ENCODE data around the gene CNGA1.

The CNGA1 gene

DNA sequence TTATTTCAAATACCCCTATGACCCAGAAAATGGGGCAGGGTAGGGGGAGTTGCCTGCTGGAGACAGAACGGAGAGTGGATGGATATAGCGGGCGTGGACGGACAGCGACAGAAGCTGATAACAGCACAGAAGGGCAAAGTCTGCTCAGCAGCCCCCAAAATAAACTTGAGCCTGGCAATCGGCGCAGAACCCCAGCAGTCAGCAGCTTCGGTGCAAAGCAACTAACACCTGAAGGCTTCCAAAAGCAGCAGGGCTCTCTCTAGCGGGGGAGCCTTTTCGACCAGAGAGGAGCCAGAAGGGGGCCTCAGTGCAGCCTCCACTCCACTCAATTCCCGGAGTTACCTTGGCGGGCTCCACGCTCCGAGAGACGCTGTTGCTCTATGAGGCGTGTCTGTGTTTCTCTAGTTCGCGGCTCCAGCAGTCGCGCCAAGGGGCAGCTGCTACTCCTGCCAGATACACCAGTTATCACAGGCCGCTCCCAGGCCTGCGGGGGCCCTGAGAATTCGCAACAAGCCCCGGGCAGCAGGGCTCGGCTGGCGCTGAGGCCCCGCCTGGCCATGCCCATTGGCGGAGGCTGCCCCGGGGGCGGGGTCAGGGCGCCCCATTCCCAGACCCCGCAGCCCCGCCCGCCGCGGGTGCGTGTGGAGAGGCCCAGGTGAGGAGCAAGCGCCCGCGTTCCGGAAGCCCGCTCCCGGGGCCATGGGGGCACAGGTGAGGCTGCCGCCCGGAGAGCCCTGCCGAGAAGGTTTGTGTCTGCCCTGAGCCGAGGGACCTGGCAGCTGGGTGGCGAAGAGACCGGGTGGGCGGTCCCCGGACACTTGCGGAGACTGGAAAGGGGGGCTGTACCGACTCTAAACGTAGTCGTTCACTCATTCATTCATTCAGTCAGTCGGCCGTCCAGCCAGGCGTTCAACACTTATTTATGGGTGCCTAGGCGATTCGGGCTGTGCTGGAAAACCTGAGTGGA is at the start of gene CNGA1, which contains the start of gene NIPAL1:
TSS of gene CNGA1 (minus strand) at position 541 of the 967 bp plus-strand sequence. CDS start 63,992 bp downstream, outside the sequence.
TSS of gene NIPAL1 (plus strand) at position 632 of the 967 bp plus-strand sequence. CDS start at position 700, 68 bp downstream.
- TF ChIP-seq, protein P1, sequence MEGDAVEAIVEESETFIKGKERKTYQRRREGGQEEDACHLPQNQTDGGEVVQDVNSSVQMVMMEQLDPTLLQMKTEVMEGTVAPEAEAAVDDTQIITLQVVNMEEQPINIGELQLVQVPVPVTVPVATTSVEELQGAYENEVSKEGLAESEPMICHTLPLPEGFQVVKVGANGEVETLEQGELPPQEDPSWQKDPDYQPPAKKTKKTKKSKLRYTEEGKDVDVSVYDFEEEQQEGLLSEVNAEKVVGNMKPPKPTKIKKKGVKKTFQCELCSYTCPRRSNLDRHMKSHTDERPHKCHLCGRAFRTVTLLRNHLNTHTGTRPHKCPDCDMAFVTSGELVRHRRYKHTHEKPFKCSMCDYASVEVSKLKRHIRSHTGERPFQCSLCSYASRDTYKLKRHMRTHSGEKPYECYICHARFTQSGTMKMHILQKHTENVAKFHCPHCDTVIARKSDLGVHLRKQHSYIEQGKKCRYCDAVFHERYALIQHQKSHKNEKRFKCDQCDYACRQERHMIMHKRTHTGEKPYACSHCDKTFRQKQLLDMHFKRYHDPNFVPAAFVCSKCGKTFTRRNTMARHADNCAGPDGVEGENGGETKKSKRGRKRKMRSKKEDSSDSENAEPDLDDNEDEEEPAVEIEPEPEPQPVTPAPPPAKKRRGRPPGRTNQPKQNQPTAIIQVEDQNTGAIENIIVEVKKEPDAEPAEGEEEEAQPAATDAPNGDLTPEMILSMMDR (conservative IDR thresholded peaks at IDR 0.05), result peak; percentile 65
- peak within 1 kb of the TSS; percentile 79 for H3K27ac ChIP-seq

DNA sequence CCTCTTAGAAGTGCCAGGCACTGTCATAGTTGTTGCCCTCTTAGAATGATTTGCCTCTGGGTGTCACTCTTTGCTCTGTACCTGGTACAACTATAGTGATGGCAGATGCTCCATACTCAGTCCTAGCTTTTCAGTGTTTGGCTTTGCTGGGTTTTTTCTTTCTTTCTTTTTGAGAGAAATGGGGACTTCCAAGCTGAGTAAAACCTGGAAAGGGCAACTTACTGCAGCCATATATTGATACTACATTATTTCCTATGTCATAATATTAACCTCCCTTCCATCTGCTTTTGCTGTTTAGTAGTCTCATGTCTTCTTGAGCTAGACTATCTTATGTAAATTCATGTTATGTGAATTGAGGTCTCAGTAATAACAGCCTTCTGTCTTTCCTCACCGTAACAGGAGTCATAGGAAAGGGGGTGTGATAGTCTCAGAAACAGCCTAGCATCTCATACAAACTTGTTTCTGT is 49.1 kb upstream of the CNGA1 start:
- TF ChIP-seq, protein P1 (conservative IDR thresholded peaks at IDR 0.05), result no peak
- H3K27ac ChIP-seq, result no peak overlapping the region

DNA sequence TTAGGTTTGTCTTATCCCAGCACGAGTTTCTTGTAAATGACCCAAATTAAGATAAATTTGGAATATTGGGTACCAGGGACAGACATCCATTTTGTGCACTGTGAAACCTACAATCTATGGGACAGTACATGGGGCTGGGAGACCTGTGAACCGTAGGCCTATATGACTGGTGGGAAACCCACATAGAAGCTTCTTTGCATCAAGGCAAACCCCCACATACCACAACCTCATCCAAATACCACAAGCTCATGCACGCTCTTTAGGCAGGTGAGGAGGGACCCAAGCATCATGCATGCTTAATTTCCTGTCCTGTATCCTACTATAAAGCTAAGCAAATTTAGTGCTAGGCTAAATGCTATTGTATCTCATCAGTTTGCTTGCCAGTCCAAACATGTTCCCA is 47.9 kb upstream of the CNGA1 start:
- H3K27ac ChIP-seq, result no peak overlapping the region
- TF ChIP-seq, protein P1 (conservative IDR thresholded peaks at IDR 0.05), result no peak

DNA sequence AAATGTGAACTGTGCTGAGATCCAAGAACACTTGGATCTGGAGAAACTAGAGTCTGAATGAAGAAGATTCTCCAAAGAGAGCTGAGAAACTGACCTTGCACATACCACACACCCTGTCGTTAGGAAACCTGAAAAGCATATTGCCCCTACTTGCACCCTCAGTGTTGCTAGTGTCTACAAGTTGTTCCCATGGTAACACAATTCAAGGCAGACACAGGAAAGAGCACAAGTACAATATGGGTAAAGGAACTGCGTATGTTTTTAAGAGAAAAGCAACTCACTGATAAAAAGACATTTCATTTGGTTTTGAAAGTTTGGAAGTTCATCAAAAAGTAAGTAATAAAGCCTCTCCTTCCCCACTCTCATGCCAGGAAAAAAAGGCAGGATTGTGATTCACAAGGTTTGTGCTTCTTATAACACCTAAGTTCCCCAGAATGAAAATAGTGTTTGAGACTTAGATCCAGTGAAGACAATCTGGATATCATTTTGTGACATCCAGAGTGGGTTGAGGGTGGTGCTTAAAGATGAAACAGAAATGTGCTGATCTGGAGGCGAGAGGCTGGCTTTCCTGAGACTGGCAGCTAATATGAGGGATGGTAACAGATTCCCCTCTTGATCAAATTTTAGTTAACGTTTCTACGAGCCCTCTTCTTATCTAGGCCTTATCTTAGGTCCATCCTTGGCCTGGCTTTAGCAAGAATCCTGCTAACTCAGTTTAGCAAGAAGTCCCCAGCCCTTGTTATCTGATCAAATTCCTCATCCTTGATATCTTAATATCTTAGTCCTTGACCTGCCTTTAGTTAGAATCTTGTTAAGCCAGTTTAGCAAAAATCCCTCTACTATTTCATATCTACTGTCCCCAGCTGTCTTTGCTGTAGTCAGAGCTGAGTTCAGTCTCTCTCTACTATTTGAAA is 42.4 kb upstream of the CNGA1 start:
- peak overlapping the region; percentile 46 for H3K27ac ChIP-seq
- TF ChIP-seq, protein P1 (conservative IDR thresholded peaks at IDR 0.05), result no peak

DNA sequence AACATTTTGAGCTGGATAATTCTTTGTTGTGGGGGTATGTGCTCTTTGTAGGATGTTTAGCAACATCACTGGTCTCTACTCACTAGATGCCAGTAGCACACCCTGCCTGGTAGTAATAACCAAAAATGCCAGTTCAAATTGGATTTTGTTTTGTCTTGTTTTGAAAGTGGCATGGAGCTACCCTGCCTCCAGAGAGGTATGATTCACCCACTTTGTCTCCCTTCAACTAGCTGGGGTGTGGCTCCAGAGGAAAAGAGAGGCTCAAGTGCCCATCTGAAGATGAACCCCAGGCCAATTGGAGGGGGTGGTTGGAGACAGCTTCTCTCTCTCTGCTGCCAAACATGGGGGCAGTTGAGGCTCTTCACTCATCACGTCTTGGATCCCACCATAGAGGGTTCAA is 34.6 kb upstream of the CNGA1 start:
- H3K27ac ChIP-seq, result no peak overlapping the region
- TF ChIP-seq, protein P1 (conservative IDR thresholded peaks at IDR 0.05), result no peak

DNA sequence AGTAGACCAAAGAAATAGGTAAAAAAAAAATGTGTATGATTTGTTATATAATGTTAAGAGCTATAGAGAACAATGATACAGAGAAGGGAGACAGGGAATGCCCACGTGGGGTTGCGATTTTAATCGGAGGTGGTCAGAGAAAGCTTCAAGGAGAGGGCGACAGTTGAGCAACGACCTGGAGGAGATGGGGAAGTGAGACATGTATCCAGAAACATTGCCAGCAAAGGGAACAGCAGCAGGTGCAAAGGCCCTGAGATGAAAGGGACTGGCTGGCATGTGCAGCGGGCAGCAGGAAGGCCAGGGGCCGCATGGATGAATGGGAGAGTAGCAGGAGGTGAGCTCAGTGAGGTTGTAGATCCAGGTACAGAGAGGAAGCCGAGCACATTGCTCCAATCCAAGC is 33.0 kb upstream of the CNGA1 start:
- no peak overlapping the region for H3K27ac ChIP-seq
- TF ChIP-seq, protein P1 (conservative IDR thresholded peaks at IDR 0.05), result no peak
